AG09309 (cell line): ENCODE measurements around the gene CBL.
"Not testable (repeated sequence)": the region's sequence is repeated elsewhere in the genome, so short reads cannot be mapped to it uniquely, and the experiment has no call there.

ENCODE experiments used
- DNase-seq: peaks from one replicate; pipeline ENCODE4 v3.0.0-alpha.2; 2010; ENCODE audit warnings: low read depth
- H3K4me3 ChIP-seq: 2 replicates; pipeline ENCODE4 v1.5.1; 2011; ENCODE audit warnings: mild to moderate bottlenecking, low read depth, low read length, moderate library complexity; ENCODE audit not compliant: control insufficient read depth
- CTCF ChIP-seq: IDR thresholded peaks from 2 replicates; pipeline ENCODE4 v1.5.1; 2011; ENCODE audit warnings: mild to moderate bottlenecking, low read depth, low read length, inconsistent platforms; ENCODE audit not compliant: insufficient read depth, control insufficient read depth; ENCODE audit errors: missing control alignments

The CBL gene

GRCh38 chr11:119175493-119176077 lies 30.6 kb upstream of the CBL start:
- no peak for DNase-seq
- no peak overlapping the region for H3K4me3 ChIP-seq

GRCh38 chr11:119178166-119178680 lies 27.9 kb upstream of the CBL start:
- DNase-seq, result no peak

More at GRCh38 chr11:119175493-119176077, 30.6 kb upstream of the CBL start:
- TF ChIP-seq CTCF, result no peak

GRCh38 chr11:119179342-119179741 lies 26.8 kb upstream of the CBL start:
- no peak for TF ChIP-seq CTCF
- H3K4me3 ChIP-seq, result no peak overlapping the region
- DNase-seq, result no peak

More at GRCh38 chr11:119178166-119178680, 27.9 kb upstream of the CBL start:
- TF ChIP-seq CTCF, result no peak
- H3K4me3 ChIP-seq, result no peak overlapping the region

- no peak overlapping the region for H3K4me3 ChIP-seq
- DNase-seq, result no peak
- no peak for TF ChIP-seq CTCF
Measured at GRCh38 chr11:119179983-119180382, 26.2 kb upstream of the CBL start.

GRCh38 chr11:119180729-119181676 lies 25.1 kb upstream of the CBL start:
- H3K4me3 ChIP-seq, result no peak overlapping the region
- no peak for TF ChIP-seq CTCF
- DNase-seq, result no peak

- no peak for TF ChIP-seq CTCF
- no peak for DNase-seq
Measured at GRCh38 chr11:119181677-119182412, 24.3 kb upstream of the CBL start.

GRCh38 chr11:119184399-119184798 lies 21.7 kb upstream of the CBL start:
- DNase-seq, H3K4me3 ChIP-seq: not testable (repeated sequence)

More at GRCh38 chr11:119181677-119182412, 24.3 kb upstream of the CBL start:
- H3K4me3 ChIP-seq, result no peak overlapping the region
